Activated CD8-positive, alpha-beta memory T cell treated with anti-CD3 and anti-CD28 coated beads for 36 hours (primary cell): ENCODE data around the gene STX12. TPM values are rescaled to one million over a fixed set of nuclear protein-coding genes. Genes with fewer than 3 reads are reported as not detected.

ENCODE experiments used
- CTCF ChIA-PET: fragments of 350-600 bp; sonication (Branson Sonifier 250); formaldehyde crosslinking; loops from one replicate; lab custom pipeline; 2021; ENCODE audit warnings: antibody characterized with exemption; lab: Charles Lee
- POLR2A ChIA-PET: fragments of 350-600 bp; sonication (Branson Sonifier 250); formaldehyde crosslinking; loops from one replicate; lab custom pipeline; 2021; ENCODE audit warnings: antibody characterized with exemption; lab: Charles Lee
- total RNA-seq, 2 experiments: library from RNA; stranded (reverse); gene quantifications; one replicate each; pipeline ENCODE4 v1.2.3, GENCODE V29; 2021

STX12 gene
- total RNA-seq, 2 experiments from 2014 or later, result 20.8 to 21.1 TPM

DNA sequence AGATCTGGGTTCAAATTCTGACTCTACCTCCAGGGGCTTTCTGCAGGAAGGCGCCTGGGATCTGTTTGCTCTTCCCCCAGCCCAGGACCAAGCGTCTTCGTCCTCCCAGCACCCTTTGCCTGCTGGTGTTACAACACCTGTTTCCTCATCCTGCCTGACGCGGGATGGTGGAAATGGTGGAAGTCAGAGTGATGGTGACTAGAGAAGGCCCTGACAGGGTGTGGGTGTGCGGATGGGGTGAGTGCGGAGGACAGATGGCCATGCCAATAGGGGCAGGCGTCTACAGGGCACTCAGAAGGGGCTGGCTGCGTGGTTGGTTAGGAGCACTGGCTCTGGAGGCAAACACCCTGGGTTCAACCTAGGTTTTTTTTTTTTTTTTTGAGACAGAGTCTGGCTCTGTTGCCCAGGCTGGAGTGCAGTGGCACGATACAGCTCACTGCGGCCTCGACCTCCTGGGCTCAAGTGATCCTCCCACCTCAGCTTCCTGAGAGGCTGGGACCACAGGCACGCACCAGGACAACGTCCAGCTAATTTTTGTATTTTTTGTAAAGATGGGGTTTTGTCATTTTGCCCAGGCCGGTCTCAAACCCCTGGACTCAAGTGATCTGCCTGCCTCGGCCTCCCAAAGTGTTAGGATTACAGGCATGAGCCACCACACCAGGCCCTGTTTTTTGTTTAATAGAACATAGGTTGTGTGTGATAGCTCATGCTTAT, 100.8 kb downstream of the STX12 start:
- CTCF ChIA-PET, result interaction anchor here (1.9 kb wide), 1 partner anchor 16 kb away, joined by 7 read pairs; no protein-coding TSS in a partner anchor
- POLR2A ChIA-PET, result no interaction called here

Other genes starting within 250 kb of the STX12 start
- gene AHDC1, start 169.1 kb upstream of the STX12 start, total RNA-seq, result 10 to 100 TPM; 11.2 to 13.2 TPM
- under 1 TPM; 0.51 to 0.63 TPM for gene FGR, start 138.0 kb upstream of the STX12 start, total RNA-seq
- 10 to 100 TPM in 1 of 2 experiments, 1 to 10 TPM in 1; 9.3 to 13.3 TPM for gene IFI6, start 101.0 kb upstream of the STX12 start, total RNA-seq
- gene FAM76A, start 47.3 kb upstream of the STX12 start, total RNA-seq, result 10 to 100 TPM in 1 of 2 experiments, 1 to 10 TPM in 1; 9.3 to 10.6 TPM
- gene PPP1R8, start 57.6 kb downstream of the STX12 start, total RNA-seq, result 10 to 100 TPM; 63.4 to 70.8 TPM
- 10 to 100 TPM; 13.3 to 17.1 TPM for gene THEMIS2, start 99.3 kb downstream of the STX12 start, total RNA-seq
- 100 to 1,000 TPM in 1 of 2 experiments, 10 to 100 TPM in 1; 93.7 to 107 TPM for gene RPA2, start 141.4 kb downstream of the STX12 start, total RNA-seq
- under 1 TPM; 0.63 to 0.92 TPM for gene SMPDL3B, start 161.8 kb downstream of the STX12 start, total RNA-seq
- gene XKR8, start 186.8 kb downstream of the STX12 start, total RNA-seq, result 1 to 10 TPM; 6.2 to 7.5 TPM